SU-DHL-6 (cell line): Measurements from ENCODE around the gene BEND7.

Experiments used
- EZH2phosphoT487 ChIP-seq: fragments of 200-600 bp; sonication (generic), shearing (Covaris generic); conservative IDR thresholded peaks from 2 replicates; pipeline ENCODE4 v1.6.1; 2018; ENCODE audit warnings: mild to moderate bottlenecking, antibody characterized with exemption, low read length, moderate library complexity, mixed read lengths
- TF ChIP-seq, protein P1 (sequence below): fragments of 200-600 bp; sonication (generic); IDR thresholded peaks from one replicate; pipeline ENCODE4 v1.5.1; 2017; ENCODE audit warnings: antibody characterized with exemption, mild to moderate bottlenecking, low read length, moderate library complexity; ENCODE audit not compliant: insufficient read depth, poor library complexity, severe bottlenecking

DNA sequence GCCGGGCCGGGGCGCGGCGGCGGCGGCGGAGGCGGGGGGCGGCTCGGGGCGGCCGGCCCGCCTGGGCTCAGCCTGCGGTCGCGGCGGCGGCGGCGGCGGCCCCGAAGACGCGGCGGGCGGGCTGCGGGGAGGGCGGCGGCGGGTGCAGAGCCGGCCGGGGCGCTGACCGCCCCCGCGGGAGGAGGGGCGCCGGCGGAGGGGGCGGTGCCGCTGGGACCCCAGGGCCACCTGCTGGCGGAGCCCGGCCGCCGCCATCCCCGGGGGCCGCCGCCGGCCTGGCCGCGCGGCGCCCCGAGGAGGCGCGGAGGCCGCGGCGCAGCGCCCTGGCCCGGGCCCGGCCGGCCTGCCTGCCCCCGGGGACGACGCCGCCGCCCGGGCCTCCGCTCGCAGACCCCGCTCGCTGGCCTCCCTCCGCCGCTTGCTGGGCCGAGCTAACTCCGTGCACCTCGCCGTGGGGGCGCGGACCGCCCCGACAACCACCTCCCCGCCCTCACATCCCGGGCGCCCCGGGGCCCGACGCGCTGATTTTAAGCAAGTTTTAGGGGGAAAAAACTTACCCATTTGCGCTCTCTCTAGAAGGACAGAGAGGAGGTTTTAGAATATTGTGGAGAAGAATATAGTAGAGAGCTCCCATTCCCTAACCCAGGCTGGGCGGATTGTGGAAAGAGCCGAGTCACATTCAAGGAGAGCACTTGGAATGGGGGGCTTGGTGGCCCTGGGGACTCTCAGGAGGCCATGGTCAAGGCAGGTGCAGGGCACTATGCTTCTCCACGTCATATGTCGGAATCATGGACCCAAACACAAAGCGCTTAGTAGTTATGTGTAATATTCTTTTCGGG lies at the start of gene BEND7:
- TF ChIP-seq, protein P1, sequence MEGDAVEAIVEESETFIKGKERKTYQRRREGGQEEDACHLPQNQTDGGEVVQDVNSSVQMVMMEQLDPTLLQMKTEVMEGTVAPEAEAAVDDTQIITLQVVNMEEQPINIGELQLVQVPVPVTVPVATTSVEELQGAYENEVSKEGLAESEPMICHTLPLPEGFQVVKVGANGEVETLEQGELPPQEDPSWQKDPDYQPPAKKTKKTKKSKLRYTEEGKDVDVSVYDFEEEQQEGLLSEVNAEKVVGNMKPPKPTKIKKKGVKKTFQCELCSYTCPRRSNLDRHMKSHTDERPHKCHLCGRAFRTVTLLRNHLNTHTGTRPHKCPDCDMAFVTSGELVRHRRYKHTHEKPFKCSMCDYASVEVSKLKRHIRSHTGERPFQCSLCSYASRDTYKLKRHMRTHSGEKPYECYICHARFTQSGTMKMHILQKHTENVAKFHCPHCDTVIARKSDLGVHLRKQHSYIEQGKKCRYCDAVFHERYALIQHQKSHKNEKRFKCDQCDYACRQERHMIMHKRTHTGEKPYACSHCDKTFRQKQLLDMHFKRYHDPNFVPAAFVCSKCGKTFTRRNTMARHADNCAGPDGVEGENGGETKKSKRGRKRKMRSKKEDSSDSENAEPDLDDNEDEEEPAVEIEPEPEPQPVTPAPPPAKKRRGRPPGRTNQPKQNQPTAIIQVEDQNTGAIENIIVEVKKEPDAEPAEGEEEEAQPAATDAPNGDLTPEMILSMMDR: no peak
- no peak for TF ChIP-seq EZH2phosphoT487
